Measurements from ENCODE around the gene RNF208.

Gene RNF208

GRCh38 chr9:137224830-137225694 lies 3.0 kb upstream of the RNF208 start, which contains the start of gene CYSRT1:
CYSRT1 (plus strand) TSS chr9:137225174; CDS start chr9:137225622, 448 bp downstream.
- ChIA-PET POLR2A (interaction anchor here (0.6 to 2.8 kb wide), 2 partner anchors 16 to 277 kb away, joined by 6 to 24 read pairs; partner anchors contain the start of gene TUBB4B), CTCF (interaction anchor here (0.8 to 6.9 kb wide), 6 partner anchors 12 to 179 kb away, joined by 3 to 92 read pairs (median 5); partner anchors contain the start of genes ANAPC2, NDOR1, NPDC1 and SSNA1)
- no peak for DNase-seq (ENCODE audit: extremely low spot score)
- TF ChIP-seq CTCF (IDR thresholded peaks at IDR 0.05; ENCODE audit: control extremely low read depth, extremely low read depth, low read depth, missing control alignments), result no peak

GRCh38 chr9:137223078-137223970 lies 1.3 kb upstream of the RNF208 start:
- no peak for TF ChIP-seq CTCF (IDR thresholded peaks at IDR 0.05; ENCODE audit: control extremely low read depth, extremely low read depth, low read depth, missing control alignments)
- DNase-seq (ENCODE audit: extremely low spot score), result peak; percentile 98
- ChIA-PET POLR2A (interaction anchor here (0.6 to 2.8 kb wide), 8 partner anchors 13 to 73 kb away, joined by 3 to 24 read pairs (median 4); partner anchors contain the start of genes ANAPC2, SSNA1, TPRN and TUBB4B), CTCF (interaction anchor here (0.9 to 6.9 kb wide), 11 partner anchors 13 to 177 kb away, joined by 3 to 92 read pairs (median 6); partner anchors contain the start of genes ANAPC2, MAN1B1, NPDC1 and SSNA1)

- ChIA-PET POLR2A (no interaction called here), CTCF (interaction anchor here (1.2 to 6.9 kb wide), 3 partner anchors 16 to 155 kb away, joined by 4 to 92 read pairs (median 12); partner anchors contain the start of genes ANAPC2, SSNA1 and TUBB4B)
- no peak for TF ChIP-seq CTCF (IDR thresholded peaks at IDR 0.05; ENCODE audit: control extremely low read depth, extremely low read depth, low read depth, missing control alignments)
- no peak for DNase-seq (ENCODE audit: extremely low spot score)
Observed at GRCh38 chr9:137221506-137222111, 431 bp downstream of the RNF208 start.

- TF ChIP-seq CTCF (IDR thresholded peaks at IDR 0.05; ENCODE audit: control extremely low read depth, extremely low read depth, low read depth, missing control alignments), result no peak
- no peak for DNase-seq (ENCODE audit: extremely low spot score)
- ChIA-PET CTCF (interaction anchor here (0.7 to 2.6 kb wide), 3 partner anchors 10 to 16 kb away, joined by 3 to 9 read pairs (median 3); no protein-coding TSS in a partner anchor), POLR2A (no interaction called here)
Observed at GRCh38 chr9:137221095-137221505, 940 bp downstream of the RNF208 start.

GRCh38 chr9:137220317-137221094 lies 1.5 kb downstream of the RNF208 start:
- POLR2A ChIA-PET, result no interaction called here
- DNase-seq (ENCODE audit: extremely low spot score), result no peak
- CTCF ChIA-PET, result interaction anchor here (0.7 to 2.6 kb wide), 3 partner anchors 9 to 16 kb away, joined by 3 to 9 read pairs (median 3); no protein-coding TSS in a partner anchor

More at GRCh38 chr9:137220317-137221094, 1.5 kb downstream of the RNF208 start:
- TF ChIP-seq CTCF (IDR thresholded peaks at IDR 0.05; ENCODE audit: control extremely low read depth, extremely low read depth, low read depth, missing control alignments), result no peak

Data from GM10248 (cell line).